NCI-H2227 (cell line): ENCODE results near the gene CYTH3.
"Not testable (repeated sequence)": the region's sequence is repeated elsewhere in the genome, so short reads cannot be mapped to it uniquely, and the experiment has no call there.

Source experiments
- DNase-seq: peaks from one replicate; lab custom pipeline; 2025; ENCODE audit not compliant: unreplicated experiment; lab: John Stamatoyannopoulos, UW

CYTH3 gene

GRCh38 chr7:6154542-6155404 lies 117.7 kb downstream of the CYTH3 start:
- no peak for DNase-seq

GRCh38 chr7:6153646-6154541 lies 118.5 kb downstream of the CYTH3 start:
- DNase-seq = no peak

- DNase-seq = no peak
Measured at GRCh38 chr7:6151994-6152735, 120.3 kb downstream of the CYTH3 start.

- not testable (repeated sequence) for DNase-seq
Measured at GRCh38 chr7:6151527-6151926, 120.9 kb downstream of the CYTH3 start.

- DNase-seq = no peak
Measured at GRCh38 chr7:6149996-6150395, 122.4 kb downstream of the CYTH3 start.

GRCh38 chr7:6148724-6149360 lies 123.6 kb downstream of the CYTH3 start:
- DNase-seq = no peak

- no peak for DNase-seq
Measured at GRCh38 chr7:6147627-6148026, 124.8 kb downstream of the CYTH3 start.

GRCh38 chr7:6146666-6147065 lies 125.8 kb downstream of the CYTH3 start:
- DNase-seq = no peak

GRCh38 chr7:6143997-6144396 lies 128.4 kb downstream of the CYTH3 start:
- DNase-seq = no peak

GRCh38 chr7:6142871-6143380 lies 129.5 kb downstream of the CYTH3 start:
- DNase-seq = no peak

- DNase-seq = no peak
Measured at GRCh38 chr7:6139189-6139996, 133.0 kb downstream of the CYTH3 start.

- DNase-seq = no peak
Measured at GRCh38 chr7:6136475-6136874, 135.9 kb downstream of the CYTH3 start.

- DNase-seq = no peak
Measured at GRCh38 chr7:6133249-6133648, 139.2 kb downstream of the CYTH3 start.

- no peak for DNase-seq
Measured at GRCh38 chr7:6130007-6130587, 142.3 kb downstream of the CYTH3 start.

GRCh38 chr7:6128205-6128604 lies 144.2 kb downstream of the CYTH3 start:
- DNase-seq = no peak

GRCh38 chr7:6127110-6127490 lies 145.3 kb downstream of the CYTH3 start:
- DNase-seq = no peak

- DNase-seq = no peak
Measured at GRCh38 chr7:6123843-6124242, 148.6 kb downstream of the CYTH3 start.

GRCh38 chr7:6121141-6121540 lies 151.3 kb downstream of the CYTH3 start:
- DNase-seq = no peak

GRCh38 chr7:6117533-6117932 lies 154.9 kb downstream of the CYTH3 start:
- no peak for DNase-seq
